ENCODE measurements around the gene MRPL17. TPM values are rescaled to one million over a fixed set of nuclear protein-coding genes. Genes with fewer than 3 reads are reported as not detected.
"Not testable (repeated sequence)": the region's sequence is repeated elsewhere in the genome, so short reads cannot be mapped to it uniquely, and the experiment has no call there.

Gene MRPL17
- total and polyA plus RNA-seq, 2 of the 13 experiments (the other 11 are each of a cell fraction or from before 2014, with no cell fraction given), result 59.4 to 90.0 TPM

GRCh38 chr11:6684068-6684467 lies 928 bp upstream of the MRPL17 start:
- H4K20me1 ChIP-seq (ENCODE audit: insufficient read depth, low read length); H3K27me3 ChIP-seq (ENCODE audit: control insufficient read depth in 1 of 2, insufficient read depth in 2 of 2, low read length in 2 of 2); ATAC-seq; DNase-seq (ENCODE audit: low spot score); H3K9me3 ChIP-seq (ENCODE audit: low read length); H3K36me3 ChIP-seq (replicated peaks in 1 of 2; ENCODE audit: control insufficient read depth in 1 of 2, insufficient read depth in 2 of 2, low read length in 2 of 2); FAIRE-seq; H3K27ac ChIP-seq (ENCODE audit: extremely low read length, insufficient read depth, low read length); BruUV-seq (replicated peaks): not testable (repeated sequence)
- peak overlapping the region in 2 of 3 experiments; percentile 52 to 75; a peak in 2 of 6 replicates for H3K4me3 ChIP-seq (replicated peaks in 1 of 3; ENCODE audit: insufficient read depth in 1 of 3, low read depth in 2 of 3, low read length in 3 of 3)
- POLR2A ChIA-PET, result interaction anchor here (1.7 kb wide), 1 partner anchor 72 kb away, joined by 14 read pairs; the partner anchor contains the start of gene TAF10
- 0 out of 2 replicates have a peak, but pooled peaks have one; percentile 1 for TF ChIP-seq ZNF556 (CRISPR knock-in tag; IDR thresholded peaks at IDR 0.05; ENCODE audit: borderline replicate concordance)
- CTCF ChIA-PET (ENCODE audit: low intra/inter-chr PET ratio, low total read pairs), result interaction anchor here (1.8 kb wide), 1 partner anchor 153 kb away, joined by 13 read pairs; no protein-coding TSS in a partner anchor
- peak overlapping the region; percentile 87 for H2AFZ ChIP-seq (ENCODE audit: low read length)
- peaks cover 22% of the 10 kb centered on the region for H3K79me2 ChIP-seq (ENCODE audit: insufficient read depth, low read length)
- WGBS (ENCODE audit: low lambda C conversion rate), result 88% methylated on average over 14 of the region's 14 CpGs
- peaks cover 18% of the 10 kb centered on the region for H3K4me1 ChIP-seq (ENCODE audit: insufficient read depth, low read length)
- H3K4me2 ChIP-seq (ENCODE audit: low read depth, low read length), result peak overlapping the region; percentile 91
- in situ Hi-C loops (cut with HindIII; ENCODE audit: extremely low pct_ligation_motif_present, low pct_unique_long_range_greater_than_20kb), result loop anchor here (5.0 kb wide), 1 partner anchor 137 kb away; no protein-coding TSS in a partner anchor
- H3K9ac ChIP-seq (ENCODE audit: insufficient read depth, low read depth, low read length), result peak overlapping the region; percentile 74; the same call in 1 of the 2 replicates
- intact Hi-C loops (cut with micrococcal nuclease; ENCODE audit: unreplicated experiment), result loop anchor here (5.0 to 10.0 kb wide), 2 partner anchors 202 to 299 kb away; partner anchors contain the start of genes ARFIP2 and TIMM10B

DNA sequence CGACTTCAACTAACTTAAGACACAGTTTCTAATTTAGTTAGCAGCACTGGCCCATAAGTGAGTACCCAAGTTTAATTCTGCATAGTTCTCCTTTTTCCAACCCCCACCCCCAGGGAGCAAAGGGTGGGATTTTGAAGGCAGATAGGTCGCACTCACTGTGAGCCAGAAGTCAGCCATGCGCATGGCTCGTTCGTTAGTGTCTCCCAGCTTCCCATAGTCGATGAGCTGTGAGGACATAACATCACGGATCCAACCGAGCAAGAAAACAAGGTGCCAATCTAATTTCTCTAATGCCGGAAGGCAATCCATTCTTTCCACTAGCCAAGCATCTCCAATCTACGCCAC lies 577 bp downstream of the MRPL17 start:
- no peak for DNase-seq (ENCODE audit: low spot score)
- Histone ChIP-seq H3K79me2 (ENCODE audit: insufficient read depth, low read length) (peaks cover 22% of the 10 kb centered on the region), H4K20me1 (ENCODE audit: insufficient read depth, low read length) (no peaks in the 10 kb centered on the region; the same call in 1 of the 2 replicates), H3K9me3 (ENCODE audit: low read length) (no peaks in the 10 kb centered on the region), H2AFZ (ENCODE audit: low read length) (no peak overlapping the region), H3K4me3 (replicated peaks in 1 of 3; ENCODE audit: insufficient read depth in 1 of 3, low read depth in 2 of 3, low read length in 3 of 3) (peak overlapping the region; percentile 63 to 81 (median 66)), H3K27ac (ENCODE audit: extremely low read length, insufficient read depth, low read length) (peak overlapping the region; percentile 77), H3K4me1 (ENCODE audit: insufficient read depth, low read length) (peaks cover 18% of the 10 kb centered on the region), H3K4me2 (ENCODE audit: low read depth, low read length) (peak overlapping the region; percentile 94), H3K27me3 (ENCODE audit: control insufficient read depth in 1 of 2, insufficient read depth in 2 of 2, low read length in 2 of 2) (peaks cover 0 to 9% of the 10 kb centered on the region in 2 experiments; a peak in 2 of 5 replicates), H3K9ac (ENCODE audit: insufficient read depth, low read depth, low read length) (peak overlapping the region; percentile 85), H3K36me3 (replicated peaks in 1 of 2; ENCODE audit: control insufficient read depth in 1 of 2, insufficient read depth in 2 of 2, low read length in 2 of 2) (peaks cover 0 to 5% of the 10 kb centered on the region in 2 experiments; a peak in 2 of 5 replicates)
- TF ChIP-seq ZNF337 (CRISPR knock-in tag; IDR thresholded peaks at IDR 0.05; ENCODE audit: borderline replicate concordance, low read depth), result 0 out of 2 replicates have a peak, but pooled peaks have one; percentile 17
- TF ChIP-seq KAT7 (CRISPR knock-in tag; IDR thresholded peaks at IDR 0.05; ENCODE audit: borderline replicate concordance), result 0 out of 2 replicates have a peak, but pooled peaks have one; percentile 4
- TF ChIP-seq, protein P1, sequence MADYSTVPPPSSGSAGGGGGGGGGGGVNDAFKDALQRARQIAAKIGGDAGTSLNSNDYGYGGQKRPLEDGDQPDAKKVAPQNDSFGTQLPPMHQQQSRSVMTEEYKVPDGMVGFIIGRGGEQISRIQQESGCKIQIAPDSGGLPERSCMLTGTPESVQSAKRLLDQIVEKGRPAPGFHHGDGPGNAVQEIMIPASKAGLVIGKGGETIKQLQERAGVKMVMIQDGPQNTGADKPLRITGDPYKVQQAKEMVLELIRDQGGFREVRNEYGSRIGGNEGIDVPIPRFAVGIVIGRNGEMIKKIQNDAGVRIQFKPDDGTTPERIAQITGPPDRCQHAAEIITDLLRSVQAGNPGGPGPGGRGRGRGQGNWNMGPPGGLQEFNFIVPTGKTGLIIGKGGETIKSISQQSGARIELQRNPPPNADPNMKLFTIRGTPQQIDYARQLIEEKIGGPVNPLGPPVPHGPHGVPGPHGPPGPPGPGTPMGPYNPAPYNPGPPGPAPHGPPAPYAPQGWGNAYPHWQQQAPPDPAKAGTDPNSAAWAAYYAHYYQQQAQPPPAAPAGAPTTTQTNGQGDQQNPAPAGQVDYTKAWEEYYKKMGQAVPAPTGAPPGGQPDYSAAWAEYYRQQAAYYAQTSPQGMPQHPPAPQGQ (CRISPR knock-in tag; IDR thresholded peaks at IDR 0.05; ENCODE audit: borderline replicate concordance), result 0 out of 2 replicates have a peak, but pooled peaks have one; percentile 14
- TF ChIP-seq ZNF879 (CRISPR knock-in tag; IDR thresholded peaks at IDR 0.05), result no peak
- no peak for TF ChIP-seq SUZ12 (IDR thresholded peaks at IDR 0.05; ENCODE audit: low read depth, low read length)
- TSS peak; percentile 78 for BruUV-seq (replicated peaks)
- 0% methylated on average over 3 of the region's 10 CpGs for WGBS (ENCODE audit: low lambda C conversion rate)
- POLR2A ChIA-PET, result interaction anchor here (1.0 to 2.1 kb wide), 12 partner anchors 10 to 448 kb away, joined by 3 to 20 read pairs (median 4); partner anchors contain the start of genes FHIP1B, HPX, TAF10 and TPP1
- peak; percentile 48 for FAIRE-seq
- CTCF ChIA-PET (ENCODE audit: low intra/inter-chr PET ratio, low total read pairs), result interaction anchor here (0.7 to 1.8 kb wide), 2 partner anchors 78 to 151 kb away, joined by 3 to 13 read pairs; no protein-coding TSS in a partner anchor
- intact Hi-C loops (cut with micrococcal nuclease; ENCODE audit: unreplicated experiment), result loop anchor here (5.0 to 10.0 kb wide), 2 partner anchors 200 to 298 kb away; partner anchors contain the start of genes ARFIP2 and TIMM10B
- peak; percentile 18 for ATAC-seq
- in situ Hi-C loops (cut with HindIII; ENCODE audit: extremely low pct_ligation_motif_present, low pct_unique_long_range_greater_than_20kb), result loop anchor here (5.0 kb wide), 1 partner anchor 135 kb away; no protein-coding TSS in a partner anchor

All from HepG2 (cell line).